Measurements from ENCODE around the gene NUP54. TPM values are rescaled to one million over a fixed set of nuclear protein-coding genes. Genes with fewer than 3 reads are reported as not detected.

Gene NUP54
- total RNA-seq, 1 donor from 2014 or later: 26.1 TPM

DNA sequence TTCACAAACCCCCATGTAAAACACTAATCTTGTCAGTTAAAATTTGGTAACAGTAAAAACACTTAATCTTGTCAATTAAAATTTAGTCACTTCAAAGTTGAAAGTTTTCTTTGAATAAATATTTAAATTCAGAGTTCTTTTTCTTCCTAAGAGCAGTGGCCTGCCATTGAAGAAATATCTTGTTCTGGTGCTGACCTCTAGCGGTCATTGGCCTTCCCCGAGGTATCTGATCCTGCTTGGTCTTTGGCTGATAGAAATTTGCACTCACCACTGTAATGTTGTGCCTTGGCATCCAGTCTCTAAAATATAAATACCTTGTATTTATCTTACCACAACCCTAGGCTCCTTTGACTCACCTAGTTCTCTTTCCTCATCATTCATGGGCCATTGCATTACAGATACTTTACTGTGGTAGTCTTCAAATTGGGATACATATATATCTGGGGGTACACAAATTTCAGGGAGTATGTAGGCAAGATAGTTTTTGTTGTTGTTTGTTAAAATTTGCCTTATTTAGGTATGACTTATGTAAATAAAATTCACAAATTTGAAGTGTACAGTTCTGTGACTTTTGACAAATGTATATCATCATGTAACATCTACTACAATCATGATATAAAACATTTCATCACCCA, 80.4 kb downstream of the NUP54 start:
- DNase-seq (ENCODE audit: low spot score): no peak
- H3K9me3 Mint-ChIP-seq (ENCODE audit: low read depth): no peaks in the 10 kb centered on the region
- H3K4me1 Mint-ChIP-seq (ENCODE audit: low read depth): no peaks in the 10 kb centered on the region
- H3K27ac Mint-ChIP-seq (ENCODE audit: unreplicated experiment): no peak overlapping the region
- TF ChIP-seq, protein P1, sequence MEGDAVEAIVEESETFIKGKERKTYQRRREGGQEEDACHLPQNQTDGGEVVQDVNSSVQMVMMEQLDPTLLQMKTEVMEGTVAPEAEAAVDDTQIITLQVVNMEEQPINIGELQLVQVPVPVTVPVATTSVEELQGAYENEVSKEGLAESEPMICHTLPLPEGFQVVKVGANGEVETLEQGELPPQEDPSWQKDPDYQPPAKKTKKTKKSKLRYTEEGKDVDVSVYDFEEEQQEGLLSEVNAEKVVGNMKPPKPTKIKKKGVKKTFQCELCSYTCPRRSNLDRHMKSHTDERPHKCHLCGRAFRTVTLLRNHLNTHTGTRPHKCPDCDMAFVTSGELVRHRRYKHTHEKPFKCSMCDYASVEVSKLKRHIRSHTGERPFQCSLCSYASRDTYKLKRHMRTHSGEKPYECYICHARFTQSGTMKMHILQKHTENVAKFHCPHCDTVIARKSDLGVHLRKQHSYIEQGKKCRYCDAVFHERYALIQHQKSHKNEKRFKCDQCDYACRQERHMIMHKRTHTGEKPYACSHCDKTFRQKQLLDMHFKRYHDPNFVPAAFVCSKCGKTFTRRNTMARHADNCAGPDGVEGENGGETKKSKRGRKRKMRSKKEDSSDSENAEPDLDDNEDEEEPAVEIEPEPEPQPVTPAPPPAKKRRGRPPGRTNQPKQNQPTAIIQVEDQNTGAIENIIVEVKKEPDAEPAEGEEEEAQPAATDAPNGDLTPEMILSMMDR (IDR thresholded peaks at IDR 0.05): peak; percentile 96
- H3K36me3 Mint-ChIP-seq (ENCODE audit: low read depth): no peaks in the 10 kb centered on the region
- H3K4me3 Mint-ChIP-seq (ENCODE audit: unreplicated experiment): no peak overlapping the region
- no peaks in the 10 kb centered on the region for H3K27me3 Mint-ChIP-seq (ENCODE audit: low read depth)

DNA sequence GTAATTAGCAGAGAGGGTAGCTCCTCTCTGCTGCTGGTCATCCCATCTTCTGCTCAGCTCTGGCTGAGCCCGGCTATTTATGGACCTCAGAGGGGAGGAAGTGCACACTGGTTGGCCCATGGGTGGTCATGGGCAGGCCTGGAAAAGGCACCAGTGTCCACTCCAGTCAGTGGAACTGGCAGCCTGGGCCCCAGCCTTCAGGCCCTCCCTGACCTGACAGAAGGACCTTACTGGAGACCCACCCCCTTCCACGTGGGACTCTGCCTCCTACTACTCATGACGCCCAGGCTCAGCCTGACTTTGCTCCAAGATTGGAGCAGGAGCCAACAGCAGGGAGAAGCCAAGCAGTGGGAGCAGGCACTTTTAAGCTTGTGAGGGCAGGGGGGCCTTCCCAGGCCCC, 81.7 kb downstream of the NUP54 start:
- Mint-ChIP-seq H3K9me3 (ENCODE audit: low read depth) (no peaks in the 10 kb centered on the region), H3K36me3 (ENCODE audit: low read depth) (no peaks in the 10 kb centered on the region), H3K27me3 (ENCODE audit: low read depth) (peaks cover 4% of the 10 kb centered on the region)

More for the DNA sequence above, 81.7 kb downstream of the NUP54 start:
- H3K27ac Mint-ChIP-seq (ENCODE audit: unreplicated experiment): no peak overlapping the region
- TF ChIP-seq, protein P1 (IDR thresholded peaks at IDR 0.05): no peak
- no peaks in the 10 kb centered on the region for H3K4me1 Mint-ChIP-seq (ENCODE audit: low read depth)
- H3K4me3 Mint-ChIP-seq (ENCODE audit: unreplicated experiment): no peak overlapping the region
- no peak for DNase-seq (ENCODE audit: low spot score)

Other genes starting within 250 kb of the NUP54 start
- not detected in 3 replicates for gene PPEF2, start 245.9 kb downstream of the NUP54 start, total RNA-seq
- gene NAAA, start 207.4 kb downstream of the NUP54 start, total RNA-seq: 18.3 to 19.2 TPM (median 18.6 TPM) in 3 replicates
- 37.2 to 39.5 TPM (median 38.9 TPM) in 3 replicates for gene SDAD1, start 157.5 kb downstream of the NUP54 start, total RNA-seq
- gene CXCL9, start 140.9 kb downstream of the NUP54 start, total RNA-seq: not detected in 3 replicates
- gene CXCL10, start 124.9 kb downstream of the NUP54 start, total RNA-seq: not detected in 3 replicates
- gene CXCL11, start 112.3 kb downstream of the NUP54 start, total RNA-seq: not detected in 3 replicates
- 0.40 to 0.41 TPM in 2 of 3 replicates, not detected in the other for gene ART3, start 73.7 kb downstream of the NUP54 start, total RNA-seq
- gene SCARB2, start 65.4 kb upstream of the NUP54 start, total RNA-seq: 145 to 165 TPM (median 155 TPM) in 3 replicates
- 0.73 to 1.2 TPM (median 0.92 TPM) in 3 replicates for gene FAM47E, start 103.3 kb upstream of the NUP54 start, total RNA-seq
- gene STBD1, start 158.3 kb upstream of the NUP54 start, total RNA-seq: 3.6 to 15.0 TPM (median 12.9 TPM) in 3 replicates

Measured in chondrocyte (in vitro differentiated cells).